K562 (cell line): ENCODE data around the gene CCDC137. TPM values are rescaled to one million over a fixed set of nuclear protein-coding genes. Genes with fewer than 3 reads are reported as not detected.

Experiments used
- AFF4 ChIP-seq: sonication (generic); formaldehyde crosslinking; IDR thresholded peaks from 2 replicates; pipeline ENCODE4 v1.8.0; 2023; ENCODE audit warnings: mild to moderate bottlenecking, missing genetic modification reagents
- CHCHD3 ChIP-seq: fragments of 250-450 bp; sonication (Bioruptor Pico); IDR thresholded peaks from 2 replicates; pipeline ENCODE4 v2.1.2; 2022; ENCODE audit warnings: mild to moderate bottlenecking
- CREBBP ChIP-seq: IDR thresholded peaks from one replicate; pipeline ENCODE4 v1.6.1; 2012; ENCODE audit warnings: low read depth, mild to moderate bottlenecking, control low read depth, inconsistent platforms, low read length
- EP300 ChIP-seq: IDR thresholded peaks from 2 replicates; pipeline ENCODE4 v1.6.1; 2012; ENCODE audit warnings: low read length, improper control_type of control experiment
- HDAC1 ChIP-seq, 2 experiments: fragments of 450-650 bp; IDR thresholded peaks; 2 replicates each; pipeline ENCODE4 v1.6.1; 2016 to 2017; ENCODE audit warnings: inconsistent platforms in 1 of 2, mild to moderate bottlenecking in 1 of 2, moderate library complexity in 1 of 2
- MYBL2 ChIP-seq, 2 experiments: fragments of 450-650 bp in 1 of 2; sonication (generic) in 1 of 2; formaldehyde crosslinking in 1 of 2; IDR thresholded peaks; 2 replicates each; pipeline versions ENCODE4 v1.6.1 to v1.8.1; 2017 to 2022; ENCODE audit warnings: borderline replicate concordance in 1 of 2, inconsistent platforms in 1 of 2, low read depth in 1 of 2, mild to moderate bottlenecking in 1 of 2, missing genetic modification reagents in 1 of 2, moderate library complexity in 1 of 2
- NCOA4 ChIP-seq: fragments of 450-650 bp; IDR thresholded peaks from 2 replicates; pipeline ENCODE4 v1.6.1; 2018; ENCODE audit warnings: mild to moderate bottlenecking; ENCODE audit not compliant: partially characterized antibody
- RBM15 ChIP-seq: fragments of 200-400 bp; formaldehyde crosslinking; IDR thresholded peaks from 2 replicates; pipeline ENCODE4 v1.6.1; 2018; ENCODE audit warnings: mild to moderate bottlenecking, low read length, moderate library complexity; ENCODE audit not compliant: insufficient read depth
- TRIM25 ChIP-seq: fragments of 450-650 bp; IDR thresholded peaks from 2 replicates; pipeline ENCODE4 v1.7.0; 2016; ENCODE audit warnings: borderline replicate concordance
- ZBTB1 ChIP-seq: sonication (generic); formaldehyde crosslinking; IDR thresholded peaks from 2 replicates; pipeline ENCODE4 v1.8.1; 2023; ENCODE audit warnings: missing genetic modification reagents, low read depth, mild to moderate bottlenecking, borderline replicate concordance
- ZFP36 ChIP-seq: fragments of 150-350 bp; IDR thresholded peaks from 2 replicates; pipeline ENCODE4 v1.6.1; 2018; ENCODE audit warnings: low read length, low read depth; ENCODE audit not compliant: partially characterized antibody
- polyA plus RNA-seq, 8 experiments: library from polyadenylated mRNA; depleted of rRNA in 4 of 8; stranded (reverse) in 5 of 8; unstranded in 3 of 8; fragments of >200 nt; fragmentation: Nextera tagmentation in 2 of 8; fragmentation: Illumina TruSeq in 1 of 8; extraction: Ambion mirVana in 2 of 8; extraction: Trizol in 1 of 8; gene quantifications; 2 replicates each; pipeline versions ENCODE4 v1.2.1 to v1.2.3, GENCODE V29; 2011 to 2014; ENCODE audit warnings: inconsistent platforms in 1 of 8, missing spikeins in 1 of 8
- total RNA-seq, 7 experiments: library from RNA; depleted of rRNA in 6 of 7; stranded (reverse); fragments of >200 nt in 6 of 7; fragmentation: Illumina TruSeq in 2 of 7; extraction: Trizol in 2 of 7; gene quantifications; 2 replicates each; pipeline versions ENCODE4 v1.2.1 to v1.2.3, GENCODE V29; 2011 to 2021; ENCODE audit warnings: low replicate concordance in 1 of 7
- TF ChIP-seq, protein P1 (sequence below): fragments of 250-450 bp; sonication (Bioruptor Pico); IDR thresholded peaks from 2 replicates; pipeline ENCODE4 v1.4.0; 2020

CCDC137 gene
- total and polyA plus RNA-seq, 9 of the 15 experiments (the other 6 are each of a cell fraction or from before 2014, with no cell fraction given): 2.3 to 68.1 (median 38.3) TPM

DNA sequence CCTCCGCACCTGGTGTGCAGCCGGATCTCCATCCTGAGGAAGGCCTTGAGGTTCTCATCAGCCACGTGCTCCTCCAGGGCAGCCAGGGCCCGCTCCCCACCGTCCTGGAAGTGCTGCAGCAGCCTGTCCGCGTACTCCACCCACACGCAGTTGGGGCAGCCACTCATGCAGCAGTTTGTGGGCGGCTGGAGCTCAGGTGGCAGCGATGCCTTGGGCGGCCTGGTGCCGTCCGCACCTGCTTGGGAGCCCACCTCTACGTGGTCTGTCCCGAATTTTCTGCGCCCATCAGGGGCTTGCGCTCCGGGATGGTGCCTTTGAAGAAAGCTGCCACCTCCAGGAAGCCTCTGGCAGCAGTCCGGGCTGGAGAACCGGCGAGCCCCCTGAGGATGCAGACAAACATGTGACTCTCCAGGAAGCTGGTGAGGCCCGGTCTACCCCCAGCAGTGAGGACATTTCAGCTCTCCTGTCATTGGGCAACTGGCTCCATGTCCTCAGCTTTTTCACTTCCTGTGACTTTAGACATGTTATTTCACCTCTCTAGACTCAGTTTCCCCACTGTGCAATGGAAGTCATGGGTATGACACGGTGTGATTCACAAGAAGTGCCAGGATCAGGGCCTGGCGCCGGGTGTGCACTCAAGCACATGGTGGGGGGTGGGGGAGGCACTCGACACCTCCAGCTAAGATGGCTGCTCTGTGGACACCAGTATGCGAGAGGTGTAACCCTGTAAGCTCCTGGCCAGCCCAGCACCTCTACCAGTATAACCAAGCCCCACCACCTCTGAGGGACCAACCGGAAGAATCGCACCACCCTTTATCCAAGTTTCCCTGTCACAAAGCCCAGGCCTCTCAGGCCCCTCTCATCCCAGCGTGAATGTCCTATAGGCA lies 1.1 kb upstream of the CCDC137 start (continued):
- TF ChIP-seq NCOA4 (no peak), AFF4 (no peak), HDAC1 (IDR thresholded peaks at IDR 0.05) (peak in 1 of 2 experiments; percentile 10; a peak in 1 of 4 replicates), RBM15 (no peak), MYBL2 (IDR thresholded peaks at IDR 0.05; ENCODE audit: low read depth) (no peak), MYBL2 (CRISPR knock-in tag; IDR thresholded peaks at IDR 0.05; ENCODE audit: borderline replicate concordance) (no peak), CHCHD3 (CRISPR knock-in tag) (0 out of 2 replicates have a peak, but pooled peaks have one; percentile 60), ZBTB1 (no peak), CREBBP (no peak), TRIM25 (no peak), EP300 (no peak), ZFP36 (peak; percentile 45)
- TF ChIP-seq, protein P1, sequence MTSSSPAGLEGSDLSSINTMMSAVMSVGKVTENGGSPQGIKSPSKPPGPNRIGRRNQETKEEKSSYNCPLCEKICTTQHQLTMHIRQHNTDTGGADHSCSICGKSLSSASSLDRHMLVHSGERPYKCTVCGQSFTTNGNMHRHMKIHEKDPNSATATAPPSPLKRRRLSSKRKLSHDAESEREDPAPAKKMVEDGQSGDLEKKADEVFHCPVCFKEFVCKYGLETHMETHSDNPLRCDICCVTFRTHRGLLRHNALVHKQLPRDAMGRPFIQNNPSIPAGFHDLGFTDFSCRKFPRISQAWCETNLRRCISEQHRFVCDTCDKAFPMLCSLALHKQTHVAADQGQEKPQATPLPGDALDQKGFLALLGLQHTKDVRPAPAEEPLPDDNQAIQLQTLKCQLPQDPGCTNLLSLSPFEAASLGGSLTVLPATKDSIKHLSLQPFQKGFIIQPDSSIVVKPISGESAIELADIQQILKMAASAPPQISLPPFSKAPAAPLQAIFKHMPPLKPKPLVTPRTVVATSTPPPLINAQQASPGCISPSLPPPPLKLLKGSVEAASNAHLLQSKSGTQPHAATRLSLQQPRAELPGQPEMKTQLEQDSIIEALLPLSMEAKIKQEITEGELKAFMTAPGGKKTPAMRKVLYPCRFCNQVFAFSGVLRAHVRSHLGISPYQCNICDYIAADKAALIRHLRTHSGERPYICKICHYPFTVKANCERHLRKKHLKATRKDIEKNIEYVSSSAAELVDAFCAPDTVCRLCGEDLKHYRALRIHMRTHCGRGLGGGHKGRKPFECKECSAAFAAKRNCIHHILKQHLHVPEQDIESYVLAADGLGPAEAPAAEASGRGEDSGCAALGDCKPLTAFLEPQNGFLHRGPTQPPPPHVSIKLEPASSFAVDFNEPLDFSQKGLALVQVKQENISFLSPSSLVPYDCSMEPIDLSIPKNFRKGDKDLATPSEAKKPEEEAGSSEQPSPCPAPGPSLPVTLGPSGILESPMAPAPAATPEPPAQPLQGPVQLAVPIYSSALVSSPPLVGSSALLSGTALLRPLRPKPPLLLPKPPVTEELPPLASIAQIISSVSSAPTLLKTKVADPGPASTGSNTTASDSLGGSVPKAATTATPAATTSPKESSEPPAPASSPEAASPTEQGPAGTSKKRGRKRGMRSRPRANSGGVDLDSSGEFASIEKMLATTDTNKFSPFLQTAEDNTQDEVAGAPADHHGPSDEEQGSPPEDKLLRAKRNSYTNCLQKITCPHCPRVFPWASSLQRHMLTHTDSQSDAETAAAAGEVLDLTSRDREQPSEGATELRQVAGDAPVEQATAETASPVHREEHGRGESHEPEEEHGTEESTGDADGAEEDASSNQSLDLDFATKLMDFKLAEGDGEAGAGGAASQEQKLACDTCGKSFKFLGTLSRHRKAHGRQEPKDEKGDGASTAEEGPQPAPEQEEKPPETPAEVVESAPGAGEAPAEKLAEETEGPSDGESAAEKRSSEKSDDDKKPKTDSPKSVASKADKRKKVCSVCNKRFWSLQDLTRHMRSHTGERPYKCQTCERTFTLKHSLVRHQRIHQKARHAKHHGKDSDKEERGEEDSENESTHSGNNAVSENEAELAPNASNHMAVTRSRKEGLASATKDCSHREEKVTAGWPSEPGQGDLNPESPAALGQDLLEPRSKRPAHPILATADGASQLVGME (CRISPR knock-in tag): no peak
